H1 (cell line): ENCODE results near the gene PCDHA1.

ENCODE experiments used
- BCL11A ChIP-seq, 2 experiments: IDR thresholded peaks; one replicate each; pipeline ENCODE4 v1.6.1; 2011; ENCODE audit warnings: low read depth in 2 of 2, low read length in 2 of 2, mild to moderate bottlenecking in 2 of 2
- CEBPB ChIP-seq: IDR thresholded peaks from 2 replicates; pipeline ENCODE4 v1.6.1; 2012; ENCODE audit warnings: low read depth, low read length
- CTCF ChIP-seq, 3 experiments: IDR thresholded peaks; 1 replicate in 2 of 3; 2 replicates in 1 of 3; pipeline versions ENCODE4 v1.5.1 to v1.6.1; 2011; ENCODE audit warnings: low read length in 3 of 3, mild to moderate bottlenecking in 3 of 3, inconsistent platforms in 2 of 3, low read depth in 1 of 3, moderate library complexity in 1 of 3; ENCODE audit not compliant: insufficient read depth in 1 of 3; ENCODE audit errors: control extremely low read depth in 1 of 3
- EZH2 ChIP-seq: fragments of 200-600 bp; sonication (generic); IDR thresholded peaks from 2 replicates; pipeline ENCODE4 v1.7.1; 2012; ENCODE audit warnings: low read depth, mild to moderate bottlenecking, moderate library complexity, low read length, inconsistent platforms; ENCODE audit not compliant: severe bottlenecking
- GTF2F1 ChIP-seq: IDR thresholded peaks from 2 replicates; pipeline ENCODE4 v1.6.1; 2012; ENCODE audit warnings: low read depth, low read length, improper control_type of control experiment, borderline replicate concordance
- NRF1 ChIP-seq: IDR thresholded peaks from 2 replicates; pipeline ENCODE4 v1.6.1; 2011; ENCODE audit warnings: mild to moderate bottlenecking, low read depth, low read length, improper control_type of control experiment
- POLR2A ChIP-seq, 2 experiments: IDR thresholded peaks; 1 replicate in 1 of 2; 2 replicates in 1 of 2; pipeline ENCODE4 v1.6.1; 2011; ENCODE audit warnings: low read depth in 2 of 2, low read length in 2 of 2, mild to moderate bottlenecking in 2 of 2; ENCODE audit errors: control extremely low read depth in 1 of 2
- RAD21 ChIP-seq, 2 experiments: IDR thresholded peaks in 1 of 2; conservative IDR thresholded peaks in 1 of 2; 2 replicates each; pipeline ENCODE4 v1.6.1; 2011; ENCODE audit warnings: low read depth in 2 of 2, low read length in 2 of 2, improper control_type of control experiment in 1 of 2, inconsistent platforms in 1 of 2, mild to moderate bottlenecking in 1 of 2, moderate library complexity in 1 of 2
- SUZ12 ChIP-seq: fragments of 200-600 bp; sonication (generic); IDR thresholded peaks from 2 replicates; pipeline ENCODE4 v1.6.1; 2012; ENCODE audit warnings: mild to moderate bottlenecking, inconsistent platforms, low read length, moderate library complexity, mixed read lengths
- TAF7 ChIP-seq: optimal IDR thresholded peaks from 2 replicates; pipeline ENCODE3; 2011; ENCODE audit warnings: low read depth, mild to moderate bottlenecking, inconsistent platforms, low read length, moderate library complexity, borderline replicate concordance
- ZNF274 ChIP-seq: IDR thresholded peaks from 2 replicates; pipeline ENCODE4 v1.7.0; 2012; ENCODE audit warnings: low read length, borderline replicate concordance; ENCODE audit errors: extremely low read depth

GRCh38 chr5:140967226-140967893 lies 181.4 kb downstream of the PCDHA1 start:
- TF ChIP-seq TAF7 (no peak), CTCF (IDR thresholded peaks at IDR 0.05; ENCODE audit: control extremely low read depth in 1 of 3, insufficient read depth in 1 of 3, low read depth in 1 of 3, low read length in 3 of 3) (no peak), GTF2F1 (no peak), POLR2A (IDR thresholded peaks at IDR 0.05; ENCODE audit: control extremely low read depth in 1 of 2, low read depth in 2 of 2, low read length in 2 of 2) (no peak), BCL11A (IDR thresholded peaks at IDR 0.05; ENCODE audit: low read depth in 2 of 2, low read length in 2 of 2) (no peak), ZNF274 (no peak), EZH2 (no peak), RAD21 (IDR thresholded peaks at IDR 0.05 in 1 of 2, conservative IDR thresholded peaks at IDR 0.05 in 1 of 2; ENCODE audit: low read depth in 2 of 2, low read length in 2 of 2) (no peak; a peak in 1 of 4 replicates), SUZ12 (no peak; the same call in 1 of the 2 replicates), NRF1 (no peak), CEBPB (no peak)
